Inferior parietal cortex (tissue), 1 donor: ENCODE measurements around the gene HSPG2.
A peak's percentile ranks its signal among the peaks of the same experiment; 100 is the strongest.
"Not testable (repeated sequence)": the region's sequence is repeated elsewhere in the genome, so short reads cannot be mapped to it uniquely, and the experiment has no call there.

ENCODE experiments used
- DNase-seq: peaks from one replicate; pipeline ENCODE4 v3.0.0-alpha.2; 2016; ENCODE audit errors: extremely low spot score

The HSPG2 gene

GRCh38 chr1:21937034-21937371 is at the start of gene HSPG2:
Gene HSPG2 (minus strand): TSS chr1:21937310. CDS start chr1:21937217, 93 bp downstream.
- DNase-seq: no peak

GRCh38 chr1:21986386-21986785 is 49.3 kb upstream of the HSPG2 start:
- DNase-seq: not testable (repeated sequence)

GRCh38 chr1:21985893-21986292 is 48.8 kb upstream of the HSPG2 start:
- not testable (repeated sequence) for DNase-seq

GRCh38 chr1:21983539-21983938 is 46.4 kb upstream of the HSPG2 start:
- not testable (repeated sequence) for DNase-seq

GRCh38 chr1:21982122-21982521 is 45.0 kb upstream of the HSPG2 start:
- DNase-seq: not testable (repeated sequence)

- DNase-seq: not testable (repeated sequence)
These were observed 44.1 kb upstream of the HSPG2 start for GRCh38 chr1:21981253-21981652.

GRCh38 chr1:21980515-21981220 is 43.6 kb upstream of the HSPG2 start:
- not testable (repeated sequence) for DNase-seq

- not testable (repeated sequence) for DNase-seq
These were observed 41.1 kb upstream of the HSPG2 start for GRCh38 chr1:21978209-21978608.

- DNase-seq: not testable (repeated sequence)
These were observed 39.7 kb upstream of the HSPG2 start, which contains the start of gene CELA3B for GRCh38 chr1:21976703-21977239. Gene CELA3B (plus strand): TSS chr1:21977022. CDS start chr1:21977040, 18 bp downstream.

GRCh38 chr1:21975296-21975695 is 38.2 kb upstream of the HSPG2 start:
- DNase-seq: not testable (repeated sequence)

GRCh38 chr1:21974699-21975098 is 37.6 kb upstream of the HSPG2 start:
- not testable (repeated sequence) for DNase-seq

GRCh38 chr1:21973948-21974347 is 36.8 kb upstream of the HSPG2 start:
- not testable (repeated sequence) for DNase-seq

GRCh38 chr1:21972973-21973441 is 35.9 kb upstream of the HSPG2 start:
- DNase-seq: not testable (repeated sequence)

GRCh38 chr1:21970523-21970922 is 33.4 kb upstream of the HSPG2 start:
- not testable (repeated sequence) for DNase-seq

- DNase-seq: not testable (repeated sequence)
These were observed 32.0 kb upstream of the HSPG2 start for GRCh38 chr1:21969066-21969465.

- not testable (repeated sequence) for DNase-seq
These were observed 30.1 kb upstream of the HSPG2 start for GRCh38 chr1:21967216-21967615.

GRCh38 chr1:21966247-21967000 is 29.3 kb upstream of the HSPG2 start:
- DNase-seq: no peak

GRCh38 chr1:21963477-21964217 is 26.5 kb upstream of the HSPG2 start:
- DNase-seq: peak; percentile 89

- DNase-seq: no peak
These were observed 24.7 kb upstream of the HSPG2 start for GRCh38 chr1:21961799-21962198.

GRCh38 chr1:21961337-21961736 is 24.2 kb upstream of the HSPG2 start:
- no peak for DNase-seq

GRCh38 chr1:21956720-21957552 is 19.8 kb upstream of the HSPG2 start:
- DNase-seq: no peak
